PC-3 (cell line): ENCODE measurements around the gene SNX32. TPM values are rescaled to one million over a fixed set of nuclear protein-coding genes. Genes with fewer than 3 reads are reported as not detected.

Experiments
- ATAC-seq: fragments of 200-7000 bp; cut with Tn5 transposase; 2 replicates; pipeline ENCODE4 v1.9.1; 2020; ENCODE audit warnings: mild to moderate bottlenecking, moderate library complexity
- BruUV-seq: library from RNA; stranded (reverse); fragments of 400-500 nt; replicated peaks from 2 replicates; lab custom pipeline; 2021; lab: Mats Ljungman, UMichigan
- CTCF ChIA-PET: fragments of 300-600 bp; sonication (Branson Sonifier 250); formaldehyde crosslinking; loops from one replicate; lab custom pipeline; 2022; ENCODE audit warnings: antibody characterized with exemption; lab: Charles Lee
- POLR2A ChIA-PET: fragments of 300-600 bp; sonication (Branson Sonifier 250); formaldehyde crosslinking; loops from one replicate; lab custom pipeline; 2022; ENCODE audit warnings: antibody characterized with exemption; ENCODE audit not compliant: unreplicated experiment; lab: Charles Lee
- DNase-seq: peaks from one replicate; pipeline ENCODE4 v3.0.0-alpha.2; 2015
- H2AFZ ChIP-seq: fragments of 300-600 bp; sonication (generic); 2 replicates; pipeline ENCODE4 v1.6.0; 2016; ENCODE audit warnings: antibody characterized with exemption, low read length
- H3F3A ChIP-seq: fragments of 300-600 bp; sonication (generic); one replicate; pipeline ENCODE4 v1.6.0; 2017; ENCODE audit warnings: antibody characterized with exemption, low read length, control low read depth, mild to moderate bottlenecking; ENCODE audit not compliant: unreplicated experiment
- H3K27ac ChIP-seq: fragments of 300-600 bp; sonication (generic); 2 replicates; pipeline ENCODE4 v1.5.1; 2016; ENCODE audit warnings: mild to moderate bottlenecking, low read length
- H3K27me3 ChIP-seq: fragments of 300-600 bp; sonication (generic); 2 replicates; pipeline ENCODE4 v1.6.1; 2016; ENCODE audit warnings: low read length, mixed read lengths
- H3K36me3 ChIP-seq: fragments of 300-600 bp; sonication (generic); 2 replicates; pipeline ENCODE4 v1.6.1; 2016; ENCODE audit warnings: low read depth, mixed run types, low read length, mixed read lengths
- H3K4me1 ChIP-seq: fragments of 300-600 bp; sonication (generic); 2 replicates; pipeline ENCODE4 v1.5.1; 2016; ENCODE audit warnings: low read length; ENCODE audit not compliant: insufficient read depth
- H3K4me2 ChIP-seq: fragments of 300-600 bp; sonication (generic); 2 replicates; pipeline ENCODE4 v1.6.0; 2016; ENCODE audit warnings: low read length
- H3K4me3 ChIP-seq: fragments of 300-600 bp; sonication (generic); 2 replicates; pipeline ENCODE4 v1.5.1; 2016; ENCODE audit warnings: mild to moderate bottlenecking, low read length, mixed read lengths
- H3K79me2 ChIP-seq: fragments of 300-600 bp; sonication (generic); 2 replicates; pipeline ENCODE4 v1.6.1; 2017; ENCODE audit warnings: low read length, mixed read lengths
- H3K9ac ChIP-seq: fragments of 300-600 bp; sonication (generic); 2 replicates; pipeline ENCODE4 v1.6.0; 2016; ENCODE audit warnings: mild to moderate bottlenecking, low read length
- H3K9me2 ChIP-seq: fragments of 300-600 bp; sonication (generic); replicated peaks from 2 replicates; pipeline ENCODE4 v1.6.1; 2016; ENCODE audit warnings: mixed run types, low read length, mixed read lengths
- H3K9me3 ChIP-seq: fragments of 300-600 bp; sonication (generic); 2 replicates; pipeline ENCODE4 v1.6.1; 2016; ENCODE audit warnings: low read length, mixed read lengths
- H4K20me1 ChIP-seq: fragments of 300-600 bp; sonication (generic); 2 replicates; pipeline ENCODE4 v1.6.1; 2016; ENCODE audit warnings: low read length, mixed read lengths
- EZH2 ChIP-seq: fragments of 300-600 bp; sonication (generic); IDR thresholded peaks from one replicate; pipeline ENCODE4 v1.6.1; 2017; ENCODE audit warnings: antibody characterized with exemption, mild to moderate bottlenecking, low read length; ENCODE audit not compliant: unreplicated experiment
- EZH2phosphoT487 ChIP-seq: fragments of 300-600 bp; sonication (generic); IDR thresholded peaks from 2 replicates; pipeline ENCODE4 v1.6.1; 2018; ENCODE audit warnings: mild to moderate bottlenecking, antibody characterized with exemption, low read length, borderline replicate concordance
- intact Hi-C: fragments of 100-400 bp; cut with micrococcal nuclease; formaldehyde crosslinking; loops from 2 replicates; pipeline ENCODE4 v1.9.0; 2023
- total RNA-seq: library from RNA; depleted of rRNA; stranded (reverse); fragments of >200 nt; gene quantifications from 2 replicates; pipeline ENCODE4 v1.2.3, GENCODE V29; 2014
- TF ChIP-seq, protein P1 (sequence below): fragments of 300-600 bp; sonication (generic); conservative IDR thresholded peaks from 2 replicates; pipeline ENCODE4 v1.5.1; 2017; ENCODE audit warnings: antibody characterized with exemption, low read depth, mild to moderate bottlenecking, low read length

Gene SNX32
- total RNA-seq, 1 experiment from 2014 or later, result not detected

DNA sequence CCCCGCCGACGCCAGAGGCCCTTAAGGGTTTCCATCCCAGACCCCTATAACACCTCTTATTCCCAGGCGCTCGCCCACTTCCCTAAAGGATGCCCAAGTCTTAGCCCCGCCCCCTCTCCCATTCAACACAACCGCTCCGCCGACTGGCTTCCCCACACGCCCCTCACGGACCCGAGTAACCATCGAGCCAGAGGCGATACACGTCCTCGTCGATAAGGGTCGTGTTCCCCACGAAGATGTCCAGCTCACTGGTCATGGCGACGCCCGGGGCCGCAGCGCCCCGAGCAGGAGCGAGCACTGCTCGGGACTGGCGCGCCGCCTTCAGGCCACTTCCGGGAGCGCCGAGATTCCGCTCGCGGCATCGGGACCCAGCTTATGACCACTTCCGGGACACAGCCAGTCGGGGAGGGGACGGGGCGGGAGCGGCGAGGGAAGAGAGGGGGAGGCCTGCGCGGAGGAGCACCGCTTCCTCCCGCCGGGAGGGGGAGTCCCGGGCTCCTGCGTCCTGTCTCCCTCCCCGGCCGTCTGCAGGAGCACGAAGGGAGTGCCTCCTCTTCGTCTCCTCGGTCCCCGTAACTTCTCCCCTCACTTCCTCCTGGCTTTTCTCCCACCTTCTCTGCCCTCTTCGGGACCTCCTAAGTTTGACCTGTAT, 54.5 kb downstream of the SNX32 start, which contains the start of gene FIBP:
TSS of gene FIBP (minus strand) at position 309 of the 652 bp plus-strand sequence. CDS start at position 256, 53 bp downstream.
- no peaks in the 10 kb centered on the region for H3K27me3 ChIP-seq
- H3F3A ChIP-seq, result peaks cover 16% of the 10 kb centered on the region
- TF ChIP-seq EZH2phosphoT487, result no peak
- no peak for TF ChIP-seq EZH2
- TF ChIP-seq, protein P1, sequence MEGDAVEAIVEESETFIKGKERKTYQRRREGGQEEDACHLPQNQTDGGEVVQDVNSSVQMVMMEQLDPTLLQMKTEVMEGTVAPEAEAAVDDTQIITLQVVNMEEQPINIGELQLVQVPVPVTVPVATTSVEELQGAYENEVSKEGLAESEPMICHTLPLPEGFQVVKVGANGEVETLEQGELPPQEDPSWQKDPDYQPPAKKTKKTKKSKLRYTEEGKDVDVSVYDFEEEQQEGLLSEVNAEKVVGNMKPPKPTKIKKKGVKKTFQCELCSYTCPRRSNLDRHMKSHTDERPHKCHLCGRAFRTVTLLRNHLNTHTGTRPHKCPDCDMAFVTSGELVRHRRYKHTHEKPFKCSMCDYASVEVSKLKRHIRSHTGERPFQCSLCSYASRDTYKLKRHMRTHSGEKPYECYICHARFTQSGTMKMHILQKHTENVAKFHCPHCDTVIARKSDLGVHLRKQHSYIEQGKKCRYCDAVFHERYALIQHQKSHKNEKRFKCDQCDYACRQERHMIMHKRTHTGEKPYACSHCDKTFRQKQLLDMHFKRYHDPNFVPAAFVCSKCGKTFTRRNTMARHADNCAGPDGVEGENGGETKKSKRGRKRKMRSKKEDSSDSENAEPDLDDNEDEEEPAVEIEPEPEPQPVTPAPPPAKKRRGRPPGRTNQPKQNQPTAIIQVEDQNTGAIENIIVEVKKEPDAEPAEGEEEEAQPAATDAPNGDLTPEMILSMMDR, result peak; percentile 87
- H3K4me2 ChIP-seq, result peak within 1 kb of the TSS; percentile 96
- peaks cover 36% of the 10 kb centered on the region for H3K79me2 ChIP-seq
- peaks cover 34% of the 10 kb centered on the region for H3K36me3 ChIP-seq
- H3K4me3 ChIP-seq, result peak within 1 kb of the TSS; percentile 72
- ATAC-seq (peak; percentile 14), DNase-seq (peak; percentile 98)
- CTCF ChIA-PET, result interaction anchor here (0.5 to 2.3 kb wide), 20 partner anchors 10 to 456 kb away, joined by 3 to 26 read pairs (median 7); partner anchors contain the start of genes FOSL1, KAT5 and MUS81
- H3K27ac ChIP-seq, result peak within 1 kb of the TSS; percentile 56
- no TSS peak for BruUV-seq
- H3K9me3 ChIP-seq, result no peaks in the 10 kb centered on the region
- intact Hi-C loops, result loop anchor here (1.0 to 2.0 kb wide), 2 partner anchors 29 to 101 kb away; partner anchors contain the start of gene CFL1
- H3K9me2 ChIP-seq, result no peaks in the 10 kb centered on the region
- peaks cover 8% of the 10 kb centered on the region for H4K20me1 ChIP-seq
- peaks cover 31% of the 10 kb centered on the region for H3K4me1 ChIP-seq
- H3K9ac ChIP-seq, result peak within 1 kb of the TSS; percentile 54
- H2AFZ ChIP-seq, result peak within 1 kb of the TSS; percentile 75
- POLR2A ChIA-PET, result interaction anchor here (0.6 to 1.6 kb wide), 12 partner anchors 10 to 177 kb away, joined by 3 to 42 read pairs (median 12); partner anchors contain the start of gene MUS81

DNA sequence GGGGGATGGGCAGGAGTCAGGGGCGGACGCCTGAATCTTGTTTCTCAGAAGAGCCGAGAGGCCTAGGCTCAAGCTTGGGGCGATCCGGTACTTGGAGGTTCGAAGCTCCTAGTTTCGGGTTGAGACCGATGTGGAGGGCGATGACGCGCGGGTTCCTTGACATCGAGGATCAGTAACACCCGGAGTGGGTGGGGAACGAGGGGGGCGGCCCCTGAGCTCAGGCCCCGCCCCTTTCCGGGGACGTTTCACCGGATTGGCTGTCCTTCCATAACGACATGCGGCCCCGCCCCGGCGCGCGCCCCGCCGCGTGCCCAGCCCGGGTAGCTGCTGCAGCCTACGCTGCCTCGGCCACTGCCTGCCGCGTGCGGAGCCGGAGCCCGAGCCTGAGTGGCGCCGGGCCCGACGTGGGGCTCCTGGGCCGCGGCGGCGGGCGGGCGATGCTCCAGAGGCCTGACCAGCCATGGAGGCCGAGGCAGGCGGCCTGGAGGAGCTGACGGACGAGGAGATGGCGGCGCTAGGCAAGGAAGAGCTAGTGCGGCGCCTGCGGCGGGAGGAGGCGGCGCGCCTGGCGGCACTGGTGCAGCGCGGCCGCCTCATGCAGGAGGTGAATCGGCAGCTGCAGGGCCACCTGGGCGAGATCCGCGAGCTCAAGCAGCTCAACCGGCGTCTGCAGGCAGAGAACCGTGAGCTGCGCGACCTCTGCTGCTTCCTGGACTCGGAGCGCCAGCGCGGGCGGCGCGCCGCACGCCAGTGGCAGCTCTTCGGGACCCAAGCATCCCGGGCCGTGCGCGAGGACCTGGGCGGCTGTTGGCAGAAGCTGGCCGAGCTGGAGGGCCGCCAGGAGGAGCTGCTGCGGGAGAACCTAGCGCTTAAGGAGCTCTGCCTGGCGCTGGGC, 56.8 kb downstream of the SNX32 start, which contains the start of gene CCDC85B:
TSS of gene CCDC85B (plus strand) at position 350 of the 895 bp plus-strand sequence. CDS start at position 461, 111 bp downstream.
- intact Hi-C loops, result loop anchor here (2.0 kb wide), 1 partner anchor 20 kb away; no protein-coding TSS in a partner anchor
- Histone ChIP-seq H3K27me3 (no peaks in the 10 kb centered on the region), H2AFZ (no peak within 1 kb of the TSS), H3K27ac (peak within 1 kb of the TSS; percentile 58), H3K4me2 (peak within 1 kb of the TSS; percentile 96), H4K20me1 (peaks cover 24% of the 10 kb centered on the region), H3K9me2 (no peaks in the 10 kb centered on the region), H3K36me3 (peaks cover 30% of the 10 kb centered on the region), H3K4me3 (peak within 1 kb of the TSS; percentile 72), H3K4me1 (peaks cover 44% of the 10 kb centered on the region), H3K9ac (peak within 1 kb of the TSS; percentile 48), H3K79me2 (peaks cover 49% of the 10 kb centered on the region), H3F3A (peaks cover 36% of the 10 kb centered on the region), H3K9me3 (no peaks in the 10 kb centered on the region)
- ChIA-PET CTCF (interaction anchor here (0.9 to 1.2 kb wide), 4 partner anchors 10 to 31 kb away, joined by 3 to 7 read pairs (median 4); partner anchors contain the start of gene FOSL1), POLR2A (interaction anchor here (0.6 to 4.5 kb wide), 19 partner anchors 10 to 590 kb away, joined by 3 to 35 read pairs (median 5); partner anchors contain the start of genes C11orf68, DPP3, FOSL1 and MUS81)
- no peak for TF ChIP-seq EZH2
- peak; percentile 99 for TF ChIP-seq EZH2phosphoT487
- TF ChIP-seq, protein P1, result peak; percentile 31; the same call in 1 of the 2 replicates
- BruUV-seq, result no TSS peak
- DNase-seq (peak; percentile 99), ATAC-seq (peak; percentile 23)
